Measurements from ENCODE around the gene NLGN1.

The NLGN1 gene

GRCh38 chr3:173911446-173911845 is 513.9 kb downstream of the NLGN1 start:
- DNase-seq (ENCODE audit: low read depth) = no peak

GRCh38 chr3:173912126-173912525 is 514.6 kb downstream of the NLGN1 start:
- no peak for DNase-seq (ENCODE audit: low read depth)

GRCh38 chr3:173913397-173913796 is 515.9 kb downstream of the NLGN1 start:
- no peak for DNase-seq (ENCODE audit: low read depth)

- no peak for DNase-seq (ENCODE audit: low read depth)
Measured at GRCh38 chr3:173913974-173914421, 516.5 kb downstream of the NLGN1 start.

- DNase-seq (ENCODE audit: low read depth) = no peak
Measured at GRCh38 chr3:173916799-173917198, 519.3 kb downstream of the NLGN1 start.

- no peak for DNase-seq (ENCODE audit: low read depth)
Measured at GRCh38 chr3:173920386-173920785, 522.8 kb downstream of the NLGN1 start.

- no peak for DNase-seq (ENCODE audit: low read depth)
Measured at GRCh38 chr3:173921732-173922131, 524.2 kb downstream of the NLGN1 start.

GRCh38 chr3:173923204-173923603 is 525.7 kb downstream of the NLGN1 start:
- no peak for DNase-seq (ENCODE audit: low read depth)

- DNase-seq (ENCODE audit: low read depth) = no peak
Measured at GRCh38 chr3:173930251-173930650, 532.7 kb downstream of the NLGN1 start.

GRCh38 chr3:173932624-173933023 is 535.1 kb downstream of the NLGN1 start:
- no peak for DNase-seq (ENCODE audit: low read depth)

GRCh38 chr3:173933113-173933512 is 535.6 kb downstream of the NLGN1 start:
- no peak for DNase-seq (ENCODE audit: low read depth)

GRCh38 chr3:173936316-173936715 is 538.8 kb downstream of the NLGN1 start:
- no peak for DNase-seq (ENCODE audit: low read depth)

- no peak for DNase-seq (ENCODE audit: low read depth)
Measured at GRCh38 chr3:173938159-173938558, 540.6 kb downstream of the NLGN1 start.

- DNase-seq (ENCODE audit: low read depth) = no peak
Measured at GRCh38 chr3:173938616-173939015, 541.1 kb downstream of the NLGN1 start.

- no peak for DNase-seq (ENCODE audit: low read depth)
Measured at GRCh38 chr3:173939331-173939730, 541.8 kb downstream of the NLGN1 start.

GRCh38 chr3:173943264-173943663 is 545.7 kb downstream of the NLGN1 start:
- no peak for DNase-seq (ENCODE audit: low read depth)

- DNase-seq (ENCODE audit: low read depth) = no peak
Measured at GRCh38 chr3:173945170-173945569, 547.6 kb downstream of the NLGN1 start.

- no peak for DNase-seq (ENCODE audit: low read depth)
Measured at GRCh38 chr3:173945806-173946205, 548.3 kb downstream of the NLGN1 start.

GRCh38 chr3:173954647-173955046 is 557.1 kb downstream of the NLGN1 start:
- DNase-seq (ENCODE audit: low read depth) = no peak

GRCh38 chr3:173957646-173958045 is 560.1 kb downstream of the NLGN1 start:
- no peak for DNase-seq (ENCODE audit: low read depth)

- DNase-seq (ENCODE audit: low read depth) = no peak
Measured at GRCh38 chr3:173958805-173959204, 561.3 kb downstream of the NLGN1 start.

- DNase-seq (ENCODE audit: low read depth) = no peak
Measured at GRCh38 chr3:173970281-173970680, 572.7 kb downstream of the NLGN1 start.

- no peak for DNase-seq (ENCODE audit: low read depth)
Measured at GRCh38 chr3:173976281-173976680, 578.7 kb downstream of the NLGN1 start.

GRCh38 chr3:173977747-173978146 is 580.2 kb downstream of the NLGN1 start:
- DNase-seq (ENCODE audit: low read depth) = no peak

GRCh38 chr3:173983343-173983742 is 585.8 kb downstream of the NLGN1 start:
- DNase-seq (ENCODE audit: low read depth) = no peak

Data from activated T-helper 1 cell treated with Interleukin-2 at 50 U/mL for 16 hours (primary cell).